Neural progenitor cell (in vitro differentiated cells): Measurements from ENCODE around the gene FAM24A.

Experiments
- EZH2 ChIP-seq: fragments of 200-600 bp; sonication (generic); IDR thresholded peaks from 2 replicates; pipeline ENCODE4 v1.6.1; 2017; ENCODE audit warnings: antibody characterized with exemption, mild to moderate bottlenecking, moderate library complexity
- EZH2phosphoT487 ChIP-seq: fragments of 200-600 bp; sonication (generic); IDR thresholded peaks from 2 replicates; pipeline ENCODE4 v1.6.1; 2017; ENCODE audit warnings: antibody characterized with exemption

- TF ChIP-seq EZH2 (no peak), EZH2phosphoT487 (no peak)
These were observed 33.1 kb upstream of the FAM24A start for GRCh38 chr10:122877264-122877663.
